GM12878 (cell line): ENCODE results near the gene SYNDIG1. TPM values are rescaled to one million over a fixed set of nuclear protein-coding genes. Genes with fewer than 3 reads are reported as not detected.

Experiments used
- ATAC-seq: fragments of 200-7000 bp; cut with Tn5 transposase; 3 replicates; pipeline ENCODE4 v1.9.1; 2020; ENCODE audit warnings: mild to moderate bottlenecking, moderate library complexity
- BruUV-seq: library from RNA; stranded (reverse); fragments of 400-500 nt; replicated peaks from 2 replicates; lab custom pipeline; 2021; lab: Mats Ljungman, UMichigan
- CTCF ChIA-PET: fragments of 300-600 bp; sonication (Branson Sonifier 250); formaldehyde crosslinking; extraction: SDS; loops from one replicate; lab custom pipeline; 2021; ENCODE audit warnings: inconsistent platforms; lab: Yijun Ruan, JAX
- POLR2A ChIA-PET: fragments of 350-600 bp; formaldehyde crosslinking; extraction: SDS; loops from one replicate; lab custom pipeline; 2021; ENCODE audit warnings: inconsistent platforms; lab: Charles Lee
- RAD21 ChIA-PET: fragments of 300-600 bp; sonication (Branson Sonifier 250); formaldehyde crosslinking; loops from one replicate; lab custom pipeline; 2023; ENCODE audit warnings: antibody characterized with exemption; ENCODE audit not compliant: unreplicated experiment; lab: Charles Lee
- SMC1A ChIA-PET: fragments of 300-600 bp; sonication (Branson Sonifier 250); formaldehyde crosslinking; loops from one replicate; lab custom pipeline; 2023; ENCODE audit not compliant: unreplicated experiment, uncharacterized antibody; lab: Charles Lee
- DNase-seq: peaks from one replicate; pipeline ENCODE4 v3.0.0-alpha.2; 2011; ENCODE audit warnings: low read depth, low spot score
- FAIRE-seq: peaks from 3 replicates; lab custom pipeline; 2011; peaks lifted over from hg19 to GRCh38; lab: Jason Lieb, UNC
- H2AFZ ChIP-seq: 2 replicates; pipeline ENCODE4 v1.6.0; 2011; ENCODE audit warnings: low read depth, low read length, control low read depth; ENCODE audit not compliant: control insufficient read depth
- H3K27ac ChIP-seq: 2 replicates; pipeline ENCODE4 v1.5.1; 2011; ENCODE audit warnings: control low read depth; ENCODE audit not compliant: control insufficient read depth, insufficient read depth
- H3K27me3 ChIP-seq, 2 experiments: replicated peaks in 1 of 2; 2 replicates each; pipeline versions ENCODE4 v1.6.0 to v1.6.1; 2011; ENCODE audit warnings: low read length in 1 of 2; ENCODE audit not compliant: control insufficient read depth in 2 of 2, insufficient read depth in 2 of 2
- H3K36me3 ChIP-seq, 2 experiments: 2 replicates each; pipeline ENCODE4 v1.5.1; 2011; ENCODE audit warnings: low read length in 1 of 2; ENCODE audit not compliant: control insufficient read depth in 2 of 2, insufficient read depth in 2 of 2
- H3K4me1 ChIP-seq: 2 replicates; pipeline ENCODE4 v1.6.1; 2011; ENCODE audit warnings: mild to moderate bottlenecking, low read length, moderate library complexity, mixed read lengths; ENCODE audit not compliant: control insufficient read depth, insufficient read depth
- H3K4me2 ChIP-seq: 2 replicates; pipeline ENCODE4 v1.6.0; 2011; ENCODE audit warnings: control low read depth; ENCODE audit not compliant: control insufficient read depth, insufficient read depth
- H3K4me3 ChIP-seq: fragments of 200-600 bp; sonication (generic); 2 replicates; pipeline ENCODE4 v1.5.1; 2016
- H3K79me2 ChIP-seq: 2 replicates; pipeline ENCODE4 v1.6.0; 2011; ENCODE audit warnings: low read length; ENCODE audit not compliant: control insufficient read depth, insufficient read depth
- H3K9ac ChIP-seq: 2 replicates; pipeline ENCODE4 v1.8.0; 2011; ENCODE audit warnings: low read length, control low read depth, mixed read lengths; ENCODE audit not compliant: control insufficient read depth, insufficient read depth
- H3K9me3 ChIP-seq: replicated peaks from 3 replicates; pipeline ENCODE4 v1.5.1; 2011; ENCODE audit warnings: mild to moderate bottlenecking, low read length; ENCODE audit not compliant: control insufficient read depth, insufficient read depth
- H4K20me1 ChIP-seq: 2 replicates; pipeline ENCODE4 v1.6.0; 2011; ENCODE audit not compliant: control insufficient read depth, insufficient read depth
- IKZF1 ChIP-seq: fragments of 450-650 bp; conservative IDR thresholded peaks from 2 replicates; pipeline ENCODE4 v1.6.1; 2017; ENCODE audit warnings: antibody characterized with exemption, mild to moderate bottlenecking
- IRF5 ChIP-seq: fragments of 450-650 bp; IDR thresholded peaks from 2 replicates; pipeline ENCODE4 v1.6.1; 2017; ENCODE audit warnings: borderline replicate concordance
- KLF5 ChIP-seq: fragments of 450-650 bp; IDR thresholded peaks from 2 replicates; pipeline ENCODE4 v1.6.1; 2014; ENCODE audit warnings: mild to moderate bottlenecking; ENCODE audit not compliant: partially characterized antibody
- PKNOX1 ChIP-seq: fragments of 450-650 bp; IDR thresholded peaks from 2 replicates; pipeline ENCODE4 v1.6.1; 2016; ENCODE audit warnings: mild to moderate bottlenecking
- RCOR1 ChIP-seq: conservative IDR thresholded peaks from 2 replicates; pipeline ENCODE4 v1.6.1; 2012; ENCODE audit warnings: low read depth, low read length, improper control_type of control experiment
- STAT3 ChIP-seq: IDR thresholded peaks from 2 replicates; pipeline ENCODE4 v1.6.1; 2011; ENCODE audit warnings: low read depth, low read length, improper control_type of control experiment
- WGBS: methylation state at CpG from one replicate; pipeline ENCODE4 v1.1.6; 2016; ENCODE audit warnings: low lambda C conversion rate; ENCODE audit not compliant: insufficient replicate concordance, insufficient coverage; ENCODE audit errors: missing lambda C conversion rate; 5-methylcytosine and 5-hydroxymethylcytosine counted together
- in situ Hi-C: fragments of 300-500 bp; cut with MboI; formaldehyde crosslinking; loops from 9 replicates; pipeline ENCODE4 v1.14.3; 2018; ENCODE audit warnings: mixed read lengths
- intact Hi-C: fragments of 100-400 bp; cut with micrococcal nuclease; formaldehyde crosslinking; loops from one replicate; pipeline ENCODE4 v1.14.2; 2022; ENCODE audit not compliant: unreplicated experiment
- polyA plus RNA-seq, 11 experiments: library from polyadenylated mRNA; depleted of rRNA in 4 of 11; unstranded in 6 of 11; stranded (reverse) in 5 of 11; fragments of >200 nt; fragmentation: Nextera tagmentation in 4 of 11; fragmentation: Illumina TruSeq in 1 of 11; extraction: Ambion mirVana in 4 of 11; extraction: Trizol in 1 of 11; gene quantifications; 1 replicate in 1 of 11; 2 replicates in 10 of 11; pipeline versions ENCODE4 v1.2.1 to v1.2.3, GENCODE V29; 2011 to 2016; ENCODE audit warnings: inconsistent platforms in 2 of 11, missing spikeins in 2 of 11, low read depth in 1 of 11
- total RNA-seq, 4 experiments: library from RNA; depleted of rRNA in 3 of 4; stranded (reverse); fragments of >200 nt in 3 of 4; fragmentation: Illumina TruSeq in 1 of 4; extraction: Trizol in 1 of 4; gene quantifications; 2 replicates each; pipeline versions ENCODE4 v1.2.1 to v1.2.3, GENCODE V29; 2013 to 2021

Gene SYNDIG1
- total and polyA plus RNA-seq, 10 of the 15 experiments (the other 5 are each of a cell fraction or from before 2014, with no cell fraction given) = not detected

GRCh38 chr20:24674921-24675605, 205.6 kb downstream of the SYNDIG1 start (continued):
- no peak for TF ChIP-seq PKNOX1
- TF ChIP-seq IRF5 = no peak
- TF ChIP-seq STAT3 = no peak
- no peak for TF ChIP-seq IKZF1
- TF ChIP-seq RCOR1 = no peak
- TF ChIP-seq, all 136 proteins: peak for 0

- Histone ChIP-seq H3K9ac (no peak overlapping the region), H3K36me3 (no peaks in the 10 kb centered on the region), H3K79me2 (no peaks in the 10 kb centered on the region), H3K4me3 (no peak overlapping the region), H3K9me3 (no peaks in the 10 kb centered on the region), H3K4me1 (no peaks in the 10 kb centered on the region), H3K27me3 (peaks cover 0 to 2% of the 10 kb centered on the region in 2 experiments; a peak in 2 of 4 replicates), H3K4me2 (no peak overlapping the region), H4K20me1 (no peaks in the 10 kb centered on the region), H3K27ac (no peak overlapping the region), H2AFZ (no peak overlapping the region)
- intact Hi-C loops = no loop called here
- no TSS peak for BruUV-seq
- ChIA-PET POLR2A (no interaction called here), SMC1A (no interaction called here), RAD21 (no interaction called here), CTCF (no interaction called here)
- no peak for ATAC-seq
- no peak for TF ChIP-seq KLF5
- in situ Hi-C loops = no loop called here
- FAIRE-seq = no peak
- WGBS = 29% methylated on average over 8 of the region's 8 CpGs
- no peak for DNase-seq
These were observed 206.4 kb downstream of the SYNDIG1 start for GRCh38 chr20:24675651-24676352.
